Dermis microvascular lymphatic vessel endothelial cell (primary cell): Measurements from ENCODE around the gene CLIC3. TPM values are rescaled to one million over a fixed set of nuclear protein-coding genes. Genes with fewer than 3 reads are reported as not detected.
"Not testable (repeated sequence)": the region's sequence is repeated elsewhere in the genome, so short reads cannot be mapped to it uniquely, and the experiment has no call there.

Experiments
- DNase-seq, 2 donors: peaks; one replicate each; pipeline versions ENCODE4 v3.0.0 to v3.0.0-alpha.2; 2010; ENCODE audit warnings: low read depth in 2 of 2
- total RNA-seq: library from RNA; depleted of rRNA; stranded (reverse); fragments of >200 nt; gene quantifications from 2 replicates; pipeline ENCODE4 v1.2.1, GENCODE V29; 2014

The CLIC3 gene
- total RNA-seq, result not detected in 2 replicates

GRCh38 chr9:136996361-136997292 lies at the start of gene CLIC3:
Gene CLIC3, minus strand, starts transcription at chr9:136996568. Its CDS starts 25 bp downstream, at chr9:136996543.
- no peak for DNase-seq

DNA sequence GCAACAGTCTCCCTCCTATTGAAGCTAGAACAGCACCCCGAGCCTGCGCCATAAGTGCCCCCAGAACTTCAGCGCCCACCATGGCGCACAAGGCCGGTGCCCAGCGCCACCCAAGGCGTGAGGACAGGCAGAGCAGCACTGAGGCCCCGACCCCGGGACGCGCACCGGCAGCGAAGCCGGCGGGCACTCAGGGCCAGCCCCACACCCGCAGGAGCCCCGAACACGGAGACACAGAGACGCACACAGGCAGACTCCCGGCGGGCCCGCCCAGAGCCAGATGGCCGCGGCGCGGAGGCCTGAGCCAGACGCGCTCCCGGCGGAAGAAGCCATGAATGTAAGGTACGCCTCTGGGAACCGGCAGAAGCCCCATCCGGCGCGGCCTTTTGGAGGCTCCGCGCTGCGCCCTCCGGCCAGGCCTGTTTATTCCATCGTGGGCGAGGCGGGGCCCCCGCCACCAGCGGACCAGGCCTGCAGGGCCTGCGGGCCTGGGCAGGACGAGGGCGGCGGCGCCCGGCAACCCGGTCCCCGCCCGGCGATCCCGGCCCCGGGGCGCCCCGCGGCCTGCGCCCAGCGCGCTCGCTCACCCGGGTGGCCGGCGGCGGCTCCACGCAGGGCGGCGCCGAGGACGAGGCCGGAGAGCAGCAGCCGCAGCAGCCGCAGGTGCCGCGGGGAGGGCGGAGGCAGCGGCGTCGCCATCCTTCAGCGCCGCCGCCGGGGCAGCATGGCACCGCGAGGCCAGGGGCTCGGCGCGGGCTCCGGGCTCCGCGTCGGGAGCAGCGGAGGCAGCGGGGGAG lies 49.1 kb upstream of the CLIC3 start:
- DNase-seq, result peak in 1 of 2 donors; percentile 53

- DNase-seq, result no peak
These were observed 48.3 kb upstream of the CLIC3 start for GRCh38 chr9:137044502-137045177.

- DNase-seq, result no peak
These were observed 47.7 kb upstream of the CLIC3 start for GRCh38 chr9:137044037-137044436.

DNA sequence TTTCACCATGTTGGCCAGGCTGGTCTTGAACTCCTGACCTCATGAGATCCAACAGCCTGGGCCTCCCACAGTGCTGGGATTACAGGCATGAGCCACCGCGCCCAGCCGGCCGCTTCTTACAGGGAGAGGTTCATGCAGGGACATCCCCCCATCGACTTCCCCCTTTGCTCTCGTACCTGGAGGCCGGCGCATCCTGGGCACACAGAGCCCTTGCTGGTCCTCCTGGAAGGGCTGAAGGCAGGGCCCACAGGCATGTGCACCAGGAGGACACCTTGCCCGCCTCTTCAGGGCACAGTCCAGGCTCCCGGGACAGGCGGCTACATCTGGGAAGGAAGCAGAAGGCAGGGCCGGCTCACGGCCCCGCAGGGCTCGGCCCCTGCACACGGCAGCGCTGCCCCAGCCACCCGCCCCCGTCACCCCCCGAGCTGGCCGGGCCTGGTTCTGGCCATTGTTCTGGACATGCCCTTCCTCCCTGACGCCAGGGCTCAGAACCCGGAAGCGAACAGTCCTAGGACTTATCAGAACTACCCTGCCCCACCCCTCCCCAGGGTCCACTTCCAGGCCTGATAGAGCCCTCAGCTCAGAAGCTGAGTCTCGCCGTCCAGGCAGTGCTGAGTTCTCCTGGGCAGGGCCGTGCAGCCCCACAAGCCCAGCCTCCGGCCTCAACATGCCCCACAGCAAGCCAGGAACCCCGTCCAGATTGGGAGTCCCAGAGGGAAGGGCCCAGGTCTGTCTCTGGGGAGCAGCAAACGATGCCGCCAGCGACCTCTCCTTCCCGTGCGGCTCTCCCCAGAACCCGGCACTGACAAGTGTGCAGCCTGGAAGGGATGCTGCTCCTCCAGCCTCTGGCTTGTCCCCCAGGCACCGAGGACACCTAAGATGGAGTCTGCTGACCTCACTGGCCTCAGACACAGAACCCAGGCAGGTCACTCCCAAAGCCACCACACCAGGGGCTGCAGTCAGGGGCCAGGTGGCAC lies 46.7 kb upstream of the CLIC3 start:
- no peak for DNase-seq

GRCh38 chr9:137041124-137041523 lies 44.8 kb upstream of the CLIC3 start:
- no peak for DNase-seq

DNA sequence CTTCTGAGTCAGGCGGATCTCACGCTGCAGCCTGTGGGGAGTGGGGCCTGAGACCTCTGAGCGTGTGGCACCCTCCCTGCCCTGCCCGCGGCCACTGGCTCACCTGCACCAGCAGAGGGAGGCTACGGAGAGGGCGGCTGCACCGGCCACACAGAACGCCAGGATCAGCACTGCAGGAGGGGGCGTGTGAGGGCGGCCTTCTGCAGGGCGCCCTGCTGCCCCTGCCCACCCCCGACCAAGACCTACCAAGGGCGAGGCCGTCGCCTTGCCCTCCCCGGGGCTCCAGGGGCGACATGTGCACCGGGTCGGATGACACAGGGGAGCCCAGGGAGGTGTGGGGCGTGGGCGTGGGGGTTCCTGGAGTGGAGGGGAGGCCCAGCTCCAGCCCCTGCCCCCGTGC lies 44.2 kb upstream of the CLIC3 start:
- DNase-seq, result no peak

DNA sequence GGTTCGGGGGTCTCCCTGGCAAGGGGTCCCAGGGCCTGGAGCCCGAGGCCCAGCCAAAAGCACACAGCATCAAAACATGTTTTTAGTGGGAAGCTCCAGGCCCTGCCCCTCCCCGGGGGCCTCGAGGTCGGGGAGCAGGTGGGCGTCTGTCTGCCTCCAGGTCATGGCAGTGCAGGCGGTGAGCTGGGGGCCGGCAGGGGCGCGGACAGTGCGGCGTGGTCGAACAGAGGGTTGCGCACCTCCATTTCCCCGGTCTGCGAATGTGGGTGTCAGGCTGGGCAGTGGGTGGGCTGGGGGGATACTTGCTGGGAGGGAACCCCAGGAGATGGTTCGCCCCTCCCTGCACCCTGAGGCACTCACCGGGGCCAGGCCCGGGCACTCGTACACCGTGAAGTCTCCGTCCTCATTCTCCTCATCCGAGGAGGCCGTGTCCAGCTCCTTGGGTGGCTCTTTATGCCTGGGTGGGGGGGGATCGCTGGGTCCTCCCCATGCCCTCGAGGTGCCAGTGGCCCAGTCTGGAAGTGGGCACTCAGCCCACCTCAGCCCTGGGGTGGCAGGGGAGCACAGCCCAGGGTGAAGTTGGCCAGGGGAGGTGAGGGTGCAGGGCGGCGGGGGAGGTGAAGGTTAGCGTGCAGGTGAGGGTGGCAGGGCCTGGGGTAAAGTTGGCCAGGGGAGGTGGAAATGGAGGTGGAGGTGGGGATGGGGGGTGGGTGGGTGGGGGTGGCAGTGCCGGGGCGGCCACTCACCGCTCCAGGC lies 43.4 kb upstream of the CLIC3 start:
- DNase-seq, result no peak

GRCh38 chr9:137038916-137039315 lies 42.5 kb upstream of the CLIC3 start:
- DNase-seq, result no peak

DNA sequence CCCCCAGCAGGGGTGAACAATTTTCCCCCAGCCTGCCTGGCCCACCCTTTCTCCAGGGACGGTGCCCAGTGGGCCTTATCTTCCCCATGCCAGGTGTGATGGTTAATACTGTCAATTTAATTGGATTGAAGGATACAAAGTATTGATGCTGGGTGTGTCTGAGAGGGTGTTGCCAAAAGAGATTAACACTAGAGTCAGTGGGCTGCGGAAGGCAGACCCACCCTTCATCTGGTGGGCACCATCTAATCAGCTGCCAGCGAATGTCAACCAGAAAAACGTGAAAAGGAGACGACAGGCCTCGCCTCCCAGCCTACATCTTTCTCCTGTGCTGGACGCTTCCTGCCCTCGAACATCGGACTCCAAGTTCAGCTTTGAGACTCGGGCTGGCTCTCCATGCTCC lies 41.1 kb upstream of the CLIC3 start:
- DNase-seq, result no peak

DNA sequence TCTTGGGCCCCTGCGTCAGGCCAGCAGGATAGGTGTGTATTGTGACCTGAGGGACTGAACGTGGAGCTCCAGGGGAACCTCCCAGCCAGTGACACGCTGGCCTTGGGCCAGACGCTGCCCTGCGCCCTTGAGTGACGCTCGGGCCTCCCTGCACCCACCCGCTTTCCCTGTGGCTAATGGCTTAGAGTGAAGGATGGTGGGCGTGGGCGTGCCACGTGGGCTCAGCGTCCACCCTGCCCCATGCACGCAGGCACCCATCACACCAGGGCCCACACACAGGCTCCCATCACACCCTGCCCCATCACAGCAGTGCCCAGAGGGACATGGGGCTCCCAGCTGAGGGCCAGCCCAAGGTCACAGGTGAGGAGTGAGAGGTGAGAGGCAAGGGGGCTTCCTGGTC lies 40.7 kb upstream of the CLIC3 start:
- DNase-seq, result no peak

- no peak for DNase-seq
These were observed 39.6 kb upstream of the CLIC3 start for GRCh38 chr9:137035937-137036336.

DNA sequence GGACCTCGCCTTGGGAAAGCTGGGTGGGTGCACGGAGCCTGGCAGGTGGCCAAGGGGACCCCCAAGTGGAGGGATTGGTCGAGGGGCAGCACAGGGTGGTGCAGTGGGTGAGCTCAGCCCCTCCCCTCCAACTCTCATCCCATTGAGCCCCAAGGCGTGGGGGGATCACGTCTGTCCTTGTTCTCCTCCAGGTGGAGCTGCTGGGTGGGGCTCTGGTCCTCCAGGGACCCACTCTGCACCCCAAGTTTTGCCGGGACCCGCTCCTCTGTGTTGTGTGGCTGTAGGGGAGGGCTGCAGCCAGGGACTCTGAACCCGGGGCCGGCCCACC lies 39.1 kb upstream of the CLIC3 start:
- DNase-seq, result no peak

GRCh38 chr9:137034709-137035506 lies 38.5 kb upstream of the CLIC3 start:
- peak; percentile 68 to 85 for DNase-seq

DNA sequence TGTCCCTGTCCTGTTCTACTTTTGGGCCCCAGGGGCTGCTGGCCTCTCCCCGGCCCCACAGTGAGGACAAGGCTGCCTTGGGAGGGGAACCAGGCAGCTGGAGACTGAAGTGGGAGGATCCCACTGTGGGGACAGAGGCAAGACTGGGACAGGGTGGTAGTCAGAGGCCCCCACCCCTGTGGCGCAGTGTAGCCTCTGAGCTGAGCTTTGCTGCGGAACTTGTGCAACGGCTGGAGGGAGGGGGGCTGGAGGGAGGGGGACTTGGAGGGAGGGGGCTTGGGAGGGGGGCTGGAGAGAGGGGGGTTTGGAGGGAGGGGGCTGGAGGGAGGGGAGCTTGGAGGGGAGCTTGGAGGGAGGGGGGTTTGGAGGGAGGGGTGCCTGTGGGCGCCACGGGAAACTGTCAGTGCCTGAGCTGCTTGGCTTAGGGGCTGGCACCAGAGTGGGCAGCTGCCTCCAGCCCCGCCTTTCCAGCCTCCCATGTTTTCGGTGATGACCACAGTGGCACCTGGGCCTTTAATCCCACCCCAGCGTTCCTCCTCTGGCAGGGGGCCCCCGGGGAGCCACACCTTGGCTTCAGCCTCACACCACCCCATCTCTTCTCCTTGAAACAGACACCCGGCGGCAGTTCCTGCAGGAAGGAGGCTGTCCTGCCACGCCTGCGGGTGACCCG lies 37.8 kb upstream of the CLIC3 start:
- no peak for DNase-seq

GRCh38 chr9:137033481-137033880 lies 37.1 kb upstream of the CLIC3 start:
- not testable (repeated sequence) for DNase-seq

- DNase-seq, result no peak
These were observed 36.5 kb upstream of the CLIC3 start for GRCh38 chr9:137032858-137033257.

DNA sequence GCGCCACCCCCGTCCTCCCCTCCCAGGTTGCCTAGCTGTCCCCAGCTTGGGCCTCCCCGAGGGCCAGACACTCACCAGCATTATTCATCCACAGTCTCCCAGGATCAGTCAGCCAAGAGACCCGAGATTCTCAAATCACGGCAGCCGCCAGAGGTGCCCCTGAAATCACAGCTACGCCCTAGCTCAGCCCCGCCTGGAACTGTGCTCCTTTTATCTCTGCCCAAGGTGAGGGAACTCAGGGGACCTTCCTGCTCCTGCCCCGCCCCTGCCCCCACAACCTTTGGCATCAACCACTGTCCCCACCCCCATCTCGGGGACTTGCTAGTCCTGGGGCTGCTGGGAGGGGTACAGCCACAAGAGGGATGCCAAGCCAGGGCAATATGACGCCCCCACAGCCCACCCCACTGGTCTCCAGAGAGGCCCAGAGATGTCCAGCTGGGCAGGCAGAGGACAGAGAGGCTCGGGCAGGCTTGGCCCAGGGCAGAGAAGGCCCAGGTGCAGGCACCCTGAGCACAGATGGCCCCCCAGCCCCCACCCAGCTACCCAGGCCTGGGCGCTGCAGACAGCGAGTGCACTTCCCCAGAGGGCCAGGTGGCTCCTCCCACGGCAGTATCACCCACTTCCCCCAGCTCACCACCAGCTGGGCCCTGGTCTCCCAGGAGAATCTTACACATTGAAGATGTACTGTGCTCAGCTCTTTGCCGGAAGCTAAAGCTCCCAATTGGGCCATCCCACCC lies 35.7 kb upstream of the CLIC3 start, which contains the start of gene FUT7:
Gene FUT7, minus strand, starts transcription at position 185 of the 737 bp plus-strand sequence. Its CDS starts 97 bp downstream, at position 88.
- DNase-seq, result no peak
